ENCODE results near the gene RASGRP1. TPM values are rescaled to one million over a fixed set of nuclear protein-coding genes. Genes with fewer than 3 reads are reported as not detected.

Gene RASGRP1
- total and polyA plus RNA-seq, 7 experiments from 2014 or later: 77.6 to 182 (median 101) TPM

DNA sequence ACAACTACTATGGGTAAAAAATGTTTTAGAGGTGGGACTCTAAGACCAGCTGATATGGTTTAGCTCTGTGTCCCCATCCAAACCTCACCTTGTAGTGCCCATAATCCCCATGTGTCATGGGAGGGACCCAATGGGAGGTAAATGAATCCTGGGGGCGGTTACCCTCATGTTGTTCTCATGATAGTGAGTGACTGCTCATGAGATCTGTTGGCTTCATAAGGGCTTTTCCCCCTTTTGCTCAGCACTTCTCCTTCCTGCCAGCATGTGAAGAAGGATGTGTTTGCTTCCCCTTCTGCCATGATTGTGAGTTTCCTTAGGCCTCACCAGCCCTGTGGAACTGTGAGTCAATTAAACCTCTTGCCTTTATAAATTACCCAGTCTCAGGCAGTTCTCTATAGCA, 65.0 kb downstream of the RASGRP1 start:
- H3K27ac ChIP-seq (ENCODE audit: low read depth, low read length): peak overlapping the region; percentile 32
- no peak for DNase-seq
- H3K36me3 ChIP-seq (ENCODE audit: control insufficient read depth in 2 of 3, insufficient read depth in 3 of 3, low read length in 3 of 3): peaks cover 51 to 97% (median 61%) of the 10 kb centered on the region in 3 experiments
- ChIA-PET CTCF (interaction anchor here (0.7 to 1.7 kb wide), 2 partner anchors 85 to 191 kb away, joined by 3 to 6 read pairs; no protein-coding TSS in a partner anchor), POLR2A (interaction anchor here (1.4 kb wide), 1 partner anchor 9 kb away, joined by 3 read pairs; no protein-coding TSS in a partner anchor)
- no peaks in the 10 kb centered on the region for H3K27me3 ChIP-seq (ENCODE audit: control insufficient read depth in 2 of 2, insufficient read depth in 2 of 2, low read length in 2 of 2)
- Mint-ChIP-seq H3K27ac (peak overlapping the region; percentile 20 to 93 (median 83)), H3K4me1 (peaks cover 9 to 28% (median 21%) of the 10 kb centered on the region in 7 donors), H3K36me3 (peaks cover 40 to 77% (median 60%) of the 10 kb centered on the region in 5 donors), H3K27me3 (no peaks in the 10 kb centered on the region), H3K4me3 (no peak overlapping the region), H3K9me3 (no peaks in the 10 kb centered on the region)
- H3K4me1 ChIP-seq (ENCODE audit: control insufficient read depth in 2 of 2, insufficient read depth in 2 of 2, low read length in 2 of 2): no peaks in the 10 kb centered on the region
- no peak for ATAC-seq
- H3K4me3 ChIP-seq (ENCODE audit: low read length): no peak overlapping the region
- H3K9me3 ChIP-seq (ENCODE audit: control insufficient read depth in 2 of 3, low read length in 3 of 3): no peaks in the 10 kb centered on the region
- intact Hi-C loops (cut with micrococcal nuclease): no loop called here

DNA sequence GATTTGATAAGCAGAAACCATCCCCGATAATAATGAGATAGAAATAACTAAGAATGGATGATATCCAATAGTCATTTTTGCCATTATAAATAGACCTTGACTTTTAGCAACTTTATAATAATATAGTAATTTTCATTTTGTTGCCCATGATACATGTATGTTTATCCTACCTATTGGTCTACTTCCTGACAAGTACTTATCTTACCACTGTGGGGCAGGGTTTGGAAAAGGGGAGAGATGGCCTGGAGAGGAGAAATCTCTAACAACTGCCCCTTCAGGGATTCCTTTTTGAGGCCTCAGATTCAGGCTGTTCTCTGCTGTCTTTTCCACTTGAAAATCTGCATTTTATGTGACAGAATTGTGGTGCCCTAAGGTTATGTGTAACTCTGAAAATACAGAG, 68.5 kb downstream of the RASGRP1 start:
- Histone ChIP-seq H3K27me3 (ENCODE audit: control insufficient read depth in 2 of 2, insufficient read depth in 2 of 2, low read length in 2 of 2) (no peaks in the 10 kb centered on the region), H3K36me3 (ENCODE audit: control insufficient read depth in 2 of 3, insufficient read depth in 3 of 3, low read length in 3 of 3) (peaks cover 34 to 92% (median 50%) of the 10 kb centered on the region in 3 experiments), H3K4me1 (ENCODE audit: control insufficient read depth in 2 of 2, insufficient read depth in 2 of 2, low read length in 2 of 2) (no peaks in the 10 kb centered on the region), H3K9me3 (ENCODE audit: control insufficient read depth in 2 of 3, low read length in 3 of 3) (no peaks in the 10 kb centered on the region), H3K4me3 (ENCODE audit: low read length) (no peak overlapping the region), H3K27ac (ENCODE audit: low read depth, low read length) (no peak overlapping the region)
- no peaks in the 10 kb centered on the region for H3K27me3 Mint-ChIP-seq
- DNase-seq (no peak), ATAC-seq (no peak)
- peak overlapping the region; percentile 9 to 93 (median 81) for H3K27ac Mint-ChIP-seq
- no peak overlapping the region for H3K4me3 Mint-ChIP-seq
- H3K9me3 Mint-ChIP-seq: no peaks in the 10 kb centered on the region
- POLR2A ChIA-PET: interaction anchor here (0.7 to 1.0 kb wide), 2 partner anchors 10 to 12 kb away, joined by 3 read pairs; no protein-coding TSS in a partner anchor
- CTCF ChIA-PET: interaction anchor here (0.5 to 2.1 kb wide), 2 partner anchors 195 to 203 kb away, joined by 3 to 9 read pairs; no protein-coding TSS in a partner anchor
- peaks cover 11 to 37% (median 32%) of the 10 kb centered on the region in 7 donors for H3K4me1 Mint-ChIP-seq
- intact Hi-C loops (cut with micrococcal nuclease): no loop called here
- H3K36me3 Mint-ChIP-seq: peaks cover 30 to 63% (median 48%) of the 10 kb centered on the region in 5 donors

DNA sequence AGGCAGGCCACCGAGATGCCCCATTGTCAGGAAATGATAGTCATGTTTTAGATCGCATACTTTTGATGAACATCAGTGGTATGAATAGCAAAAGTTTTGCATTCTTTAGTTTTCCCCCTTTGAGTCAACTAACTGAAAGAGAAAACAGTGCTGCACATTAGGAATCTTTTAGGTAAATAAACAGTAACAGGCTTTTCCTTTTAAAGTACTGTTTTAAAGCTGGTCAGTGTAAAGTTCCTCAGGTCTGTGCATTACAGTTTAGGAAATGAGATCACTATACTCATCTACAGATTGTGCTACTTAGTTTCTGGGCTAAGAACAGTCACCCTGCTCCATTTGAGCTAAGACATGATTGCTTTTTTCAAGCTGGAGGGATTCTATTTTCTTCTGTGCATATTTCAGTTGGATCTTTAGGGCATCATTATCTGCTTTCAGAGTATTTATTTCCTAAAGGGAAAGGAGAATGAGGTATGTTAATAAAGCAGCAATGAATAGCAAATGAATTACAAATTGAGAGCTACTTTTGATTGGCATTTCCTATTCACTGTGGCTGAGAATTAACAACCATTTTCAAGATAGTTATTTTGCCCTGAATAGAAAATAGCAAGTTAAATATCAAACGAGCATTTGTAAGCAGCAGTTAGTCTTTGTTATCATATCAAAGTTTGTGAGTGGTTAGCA, 74.2 kb downstream of the RASGRP1 start:
- ChIA-PET POLR2A (interaction anchor here (0.7 to 2.1 kb wide), 4 partner anchors 9 to 199 kb away, joined by 3 to 5 read pairs (median 4); no protein-coding TSS in a partner anchor), CTCF (interaction anchor here (0.8 to 1.7 kb wide), 2 partner anchors 200 to 209 kb away, joined by 5 to 6 read pairs; no protein-coding TSS in a partner anchor)
- Mint-ChIP-seq H3K4me3 (no peak overlapping the region), H3K36me3 (peaks cover 11 to 41% (median 34%) of the 10 kb centered on the region in 5 donors), H3K9me3 (no peaks in the 10 kb centered on the region), H3K27ac (peak overlapping the region in 8 of 9 donors; percentile 18 to 93 (median 67)), H3K27me3 (no peaks in the 10 kb centered on the region), H3K4me1 (peaks cover 7 to 48% (median 42%) of the 10 kb centered on the region in 7 donors)
- H3K27ac ChIP-seq (ENCODE audit: low read depth, low read length): peak overlapping the region; percentile 14
- ATAC-seq (no peak), DNase-seq (no peak)
- H3K4me3 ChIP-seq (ENCODE audit: low read length): no peak overlapping the region
- no peaks in the 10 kb centered on the region for H3K9me3 ChIP-seq (ENCODE audit: control insufficient read depth in 2 of 3, low read length in 3 of 3)
- intact Hi-C loops (cut with micrococcal nuclease): loop anchor here (2.0 kb wide), 2 partner anchors 14 to 18 kb away; no protein-coding TSS in a partner anchor
- H3K27me3 ChIP-seq (ENCODE audit: control insufficient read depth in 2 of 2, insufficient read depth in 2 of 2, low read length in 2 of 2): no peaks in the 10 kb centered on the region
- peaks cover 8 to 54% (median 50%) of the 10 kb centered on the region in 3 experiments for H3K36me3 ChIP-seq (ENCODE audit: control insufficient read depth in 2 of 3, insufficient read depth in 3 of 3, low read length in 3 of 3)
- peaks cover 0 to 13% of the 10 kb centered on the region in 2 donors for H3K4me1 ChIP-seq (ENCODE audit: control insufficient read depth in 2 of 2, insufficient read depth in 2 of 2, low read length in 2 of 2)

DNA sequence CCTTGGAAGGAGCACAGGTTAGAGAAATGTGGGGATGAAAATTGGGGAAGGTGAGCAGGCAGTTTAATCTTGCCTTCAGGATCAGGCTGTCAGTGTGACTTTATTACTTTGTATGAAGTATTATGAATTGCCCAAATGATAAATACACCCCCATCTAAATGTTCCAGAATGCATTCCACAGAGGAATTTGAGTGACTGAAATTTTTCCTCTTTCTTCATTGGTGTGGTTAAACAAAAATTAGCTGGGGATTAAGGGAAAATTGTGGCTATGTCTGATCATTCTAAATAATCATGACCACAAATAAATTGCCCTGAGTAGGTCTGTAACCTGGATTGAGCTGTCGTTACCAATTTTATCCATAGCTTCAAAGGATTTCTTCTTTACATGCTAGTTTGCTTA, 77.2 kb downstream of the RASGRP1 start:
- Mint-ChIP-seq H3K4me3 (peak overlapping the region in 5 of 10 donors; percentile 17 to 68 (median 31)), H3K36me3 (peaks cover 4 to 29% (median 23%) of the 10 kb centered on the region in 5 donors), H3K4me1 (peaks cover 9 to 51% (median 47%) of the 10 kb centered on the region in 7 donors), H3K27me3 (no peaks in the 10 kb centered on the region), H3K9me3 (no peaks in the 10 kb centered on the region), H3K27ac (peak overlapping the region; percentile 83 to 93 (median 91))
- POLR2A ChIA-PET: interaction anchor here (0.8 to 1.1 kb wide), 2 partner anchors 22 to 212 kb away, joined by 3 to 4 read pairs; no protein-coding TSS in a partner anchor
- Histone ChIP-seq H3K27me3 (ENCODE audit: control insufficient read depth in 2 of 2, insufficient read depth in 2 of 2, low read length in 2 of 2) (no peaks in the 10 kb centered on the region), H3K4me1 (ENCODE audit: control insufficient read depth in 2 of 2, insufficient read depth in 2 of 2, low read length in 2 of 2) (peaks cover 7 to 17% of the 10 kb centered on the region in 2 donors), H3K9me3 (ENCODE audit: control insufficient read depth in 2 of 3, low read length in 3 of 3) (no peaks in the 10 kb centered on the region), H3K36me3 (ENCODE audit: control insufficient read depth in 2 of 3, insufficient read depth in 3 of 3, low read length in 3 of 3) (peaks cover 6 to 39% (median 28%) of the 10 kb centered on the region in 3 experiments), H3K4me3 (ENCODE audit: low read length) (no peak overlapping the region), H3K27ac (ENCODE audit: low read depth, low read length) (peak overlapping the region; percentile 45)
- intact Hi-C loops (cut with micrococcal nuclease): loop anchor here (2.0 kb wide), 4 partner anchors 75 to 203 kb away; partner anchors contain the start of gene RASGRP1 (in 1 of the 2)
- ATAC-seq: no peak
- no peak for DNase-seq
- CTCF ChIA-PET: interaction anchor here (1.0 to 3.1 kb wide), 3 partner anchors 202 to 218 kb away, joined by 3 to 13 read pairs (median 11); no protein-coding TSS in a partner anchor

DNA sequence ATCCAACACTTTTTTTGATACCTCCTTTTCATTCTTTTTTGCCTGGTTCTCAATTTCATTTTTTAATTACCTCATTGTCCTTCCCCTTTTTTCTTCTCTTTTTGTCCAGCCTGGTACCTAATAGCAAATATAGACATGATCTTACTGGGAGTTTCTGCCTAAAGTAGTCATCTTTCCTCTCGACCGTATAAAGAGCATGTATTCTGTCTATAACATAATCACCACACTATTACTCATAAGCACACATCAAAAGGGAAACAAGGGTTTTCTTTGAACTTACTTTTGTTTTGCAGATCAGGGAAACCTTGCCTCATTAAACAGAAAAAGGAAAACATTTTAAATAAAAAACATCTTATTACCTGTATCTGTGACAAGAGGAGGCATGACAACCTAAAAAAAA, 77.7 kb downstream of the RASGRP1 start:
- ATAC-seq (peak; percentile 78), DNase-seq (peak in 5 of 9 donors; percentile 11 to 24 (median 16))
- Mint-ChIP-seq H3K4me3 (peak overlapping the region in 8 of 10 donors; percentile 2 to 68 (median 26)), H3K27me3 (no peaks in the 10 kb centered on the region), H3K4me1 (peaks cover 12 to 55% (median 48%) of the 10 kb centered on the region in 7 donors), H3K27ac (peak overlapping the region; percentile 83 to 93 (median 91)), H3K36me3 (peaks cover 4 to 31% (median 23%) of the 10 kb centered on the region in 5 donors), H3K9me3 (no peaks in the 10 kb centered on the region)
- intact Hi-C loops (cut with micrococcal nuclease): loop anchor here (2.0 kb wide), 4 partner anchors 76 to 204 kb away; partner anchors contain the start of gene RASGRP1 (in 1 of the 2)
- ChIA-PET CTCF (interaction anchor here (1.0 to 3.1 kb wide), 4 partner anchors 200 to 219 kb away, joined by 3 to 13 read pairs (median 7); no protein-coding TSS in a partner anchor), POLR2A (interaction anchor here (0.8 to 1.2 kb wide), 3 partner anchors 23 to 213 kb away, joined by 3 to 4 read pairs (median 3); no protein-coding TSS in a partner anchor)
- H3K27ac ChIP-seq (ENCODE audit: low read depth, low read length): peak overlapping the region; percentile 45
- peaks cover 11 to 21% of the 10 kb centered on the region in 2 donors for H3K4me1 ChIP-seq (ENCODE audit: control insufficient read depth in 2 of 2, insufficient read depth in 2 of 2, low read length in 2 of 2)
- peaks cover 4 to 35% (median 24%) of the 10 kb centered on the region in 3 experiments for H3K36me3 ChIP-seq (ENCODE audit: control insufficient read depth in 2 of 3, insufficient read depth in 3 of 3, low read length in 3 of 3)
- no peak overlapping the region for H3K4me3 ChIP-seq (ENCODE audit: low read length)
- H3K9me3 ChIP-seq (ENCODE audit: control insufficient read depth in 2 of 3, low read length in 3 of 3): no peaks in the 10 kb centered on the region
- no peaks in the 10 kb centered on the region for H3K27me3 ChIP-seq (ENCODE audit: control insufficient read depth in 2 of 2, insufficient read depth in 2 of 2, low read length in 2 of 2)

DNA sequence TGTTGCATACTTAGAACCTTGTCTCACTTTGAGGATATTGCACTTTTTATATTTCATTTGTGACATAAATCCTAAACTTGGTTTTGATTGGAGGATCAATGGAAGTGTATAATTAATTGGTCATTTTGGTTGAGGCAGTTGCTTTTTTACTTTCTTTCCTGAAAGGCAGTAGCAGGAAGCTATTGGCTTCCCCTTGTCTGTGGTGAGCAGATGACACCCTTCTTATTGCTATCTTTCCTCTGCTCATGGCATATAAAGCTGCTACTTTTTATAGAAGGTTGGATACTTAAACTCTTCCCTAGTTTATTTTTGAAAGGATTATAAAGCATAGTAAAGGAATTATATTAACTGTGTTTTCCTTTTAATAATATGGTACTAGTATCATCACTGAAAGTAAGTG, 82.0 kb downstream of the RASGRP1 start:
- Mint-ChIP-seq H3K4me3 (peak overlapping the region in 5 of 10 donors; percentile 2 to 36 (median 5)), H3K27me3 (no peaks in the 10 kb centered on the region), H3K4me1 (peaks cover 19 to 52% (median 47%) of the 10 kb centered on the region in 7 donors), H3K36me3 (peaks cover 1 to 25% (median 10%) of the 10 kb centered on the region in 5 donors), H3K27ac (peak overlapping the region in 8 of 9 donors; percentile 58 to 90 (median 82)), H3K9me3 (no peaks in the 10 kb centered on the region)
- Histone ChIP-seq H3K36me3 (ENCODE audit: control insufficient read depth in 2 of 3, insufficient read depth in 3 of 3, low read length in 3 of 3) (peaks cover 0 to 6% (median 5%) of the 10 kb centered on the region in 3 experiments), H3K4me3 (ENCODE audit: low read length) (no peak overlapping the region), H3K27me3 (ENCODE audit: control insufficient read depth in 2 of 2, insufficient read depth in 2 of 2, low read length in 2 of 2) (no peaks in the 10 kb centered on the region), H3K9me3 (ENCODE audit: control insufficient read depth in 2 of 3, low read length in 3 of 3) (no peaks in the 10 kb centered on the region), H3K4me1 (ENCODE audit: control insufficient read depth in 2 of 2, insufficient read depth in 2 of 2, low read length in 2 of 2) (peaks cover 14 to 21% of the 10 kb centered on the region in 2 donors), H3K27ac (ENCODE audit: low read depth, low read length) (peak overlapping the region; percentile 4)
- ATAC-seq (no peak), DNase-seq (peak in 1 of 9 donors; percentile 13)
- intact Hi-C loops (cut with micrococcal nuclease): no loop called here
- ChIA-PET POLR2A (interaction anchor here (1.0 to 1.8 kb wide), 4 partner anchors 28 to 205 kb away, joined by 4 to 8 read pairs (median 4); partner anchors contain the start of gene FAM98B), CTCF (interaction anchor here (0.6 to 1.6 kb wide), 5 partner anchors 23 to 347 kb away, joined by 3 to 6 read pairs (median 4); no protein-coding TSS in a partner anchor)

All from naive thymus-derived CD4-positive, alpha-beta T cell (primary cell).